ENCODE results near the gene HSPG2.
A peak's percentile ranks its signal among the peaks of the same experiment; 100 is the strongest.

Gene HSPG2

DNA sequence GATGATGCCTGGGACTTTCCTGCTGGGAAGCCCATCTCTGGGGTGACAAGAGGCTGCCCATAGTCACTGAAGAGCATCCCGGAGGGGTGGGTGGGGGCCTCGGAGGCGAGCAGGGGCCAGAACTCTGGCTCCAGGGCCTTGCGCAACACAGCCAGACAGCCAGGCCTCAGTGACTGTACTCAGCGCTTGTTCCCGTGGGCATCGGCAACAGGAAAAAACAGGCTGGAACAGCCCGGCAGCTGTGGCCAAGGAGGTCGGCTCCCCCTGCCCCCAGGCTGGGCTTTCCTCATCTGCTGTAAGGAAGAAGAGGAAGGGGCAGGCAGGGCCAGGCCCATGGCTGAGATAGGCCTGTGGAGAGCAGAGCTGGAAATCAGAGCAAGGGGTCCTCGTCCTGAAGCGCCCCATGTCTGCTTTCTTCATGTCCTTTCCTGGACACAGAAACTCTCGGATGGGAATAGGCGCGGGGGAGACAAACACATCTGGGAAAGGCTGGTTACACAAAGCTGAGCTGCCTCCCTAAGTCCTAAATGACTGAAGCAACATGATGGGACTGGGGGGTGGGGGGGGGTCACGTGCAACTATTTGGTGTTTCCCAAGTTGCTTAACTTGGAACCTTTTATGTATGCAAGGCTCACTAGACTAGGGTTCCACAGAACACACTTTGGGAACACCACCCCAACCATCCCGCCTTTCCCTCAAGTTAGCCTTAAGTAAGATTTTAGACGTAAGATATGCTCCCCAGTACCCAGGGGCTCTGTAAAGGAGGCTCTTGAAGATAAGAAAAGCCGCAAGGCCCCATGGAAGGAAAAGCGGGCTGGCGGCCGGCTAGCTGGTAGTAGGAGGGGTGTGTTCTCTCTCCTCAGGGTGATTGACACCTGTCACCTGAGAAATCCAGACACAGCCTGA lies 30.7 kb downstream of the HSPG2 start:
- DNase-seq, result peak; percentile 89 to 90
- no peak for TF ChIP-seq GATA1 (IDR thresholded peaks at IDR 0.05; ENCODE audit: low read depth, low read length)
- no peak for TF ChIP-seq POLR2A (IDR thresholded peaks at IDR 0.05; ENCODE audit: low read length)

DNA sequence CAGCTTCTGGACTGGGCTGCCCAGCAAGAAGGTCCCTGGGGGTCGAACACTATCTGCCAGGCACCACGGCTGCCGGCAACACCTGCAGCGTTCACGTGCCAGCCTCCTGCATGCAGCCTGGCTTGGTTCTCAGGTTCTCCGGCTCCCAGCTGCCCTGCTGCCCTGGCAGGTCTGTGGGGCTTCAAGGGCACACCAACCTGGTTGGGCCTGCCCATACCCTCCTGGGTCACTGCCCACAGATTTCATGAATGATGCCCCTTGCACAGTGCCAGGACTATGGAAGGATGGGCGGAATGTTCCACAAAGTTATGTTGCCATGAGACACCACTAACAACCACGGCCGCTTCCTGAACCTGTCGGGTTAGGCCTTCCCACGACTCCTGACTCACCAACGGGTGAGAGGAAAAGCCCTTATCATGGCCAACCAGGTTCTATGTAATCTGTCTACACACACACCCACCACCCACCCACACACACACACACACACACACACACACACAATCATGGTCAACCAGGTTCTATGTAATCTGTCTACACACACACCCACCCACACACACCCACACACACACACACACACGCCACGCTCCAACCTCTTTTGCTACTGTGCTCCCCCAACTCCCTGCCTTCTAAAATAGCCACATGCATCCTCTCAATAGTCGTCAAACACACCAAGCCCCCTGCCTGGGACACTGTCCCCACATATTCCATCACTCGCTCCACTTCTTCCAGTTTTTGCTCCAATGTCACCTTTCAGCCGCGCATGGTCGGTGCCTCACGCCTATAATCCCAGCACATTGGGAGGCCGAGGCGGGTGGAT lies 32.2 kb downstream of the HSPG2 start:
- DNase-seq, result peak; percentile 96 to 99
- peak; percentile 41 for TF ChIP-seq POLR2A (IDR thresholded peaks at IDR 0.05; ENCODE audit: low read length)
- peak; percentile 76 for TF ChIP-seq GATA1 (IDR thresholded peaks at IDR 0.05; ENCODE audit: low read depth, low read length)

DNA sequence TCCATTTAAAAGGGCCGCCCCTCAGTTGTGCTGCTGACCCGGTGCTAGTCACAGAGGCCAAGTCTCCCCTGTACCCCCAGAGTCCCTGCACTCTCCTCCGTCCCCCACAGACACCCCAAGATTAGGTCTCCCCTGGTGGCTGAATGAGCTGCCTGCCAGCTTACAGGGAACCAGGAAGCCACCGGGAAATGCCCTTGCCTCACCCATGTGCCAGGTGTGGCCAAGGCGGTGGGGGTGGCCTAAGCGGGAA lies 32.7 kb downstream of the HSPG2 start:
- TF ChIP-seq POLR2A (IDR thresholded peaks at IDR 0.05; ENCODE audit: low read length), result no peak
- no peak for TF ChIP-seq GATA1 (IDR thresholded peaks at IDR 0.05; ENCODE audit: low read depth, low read length)

DNA sequence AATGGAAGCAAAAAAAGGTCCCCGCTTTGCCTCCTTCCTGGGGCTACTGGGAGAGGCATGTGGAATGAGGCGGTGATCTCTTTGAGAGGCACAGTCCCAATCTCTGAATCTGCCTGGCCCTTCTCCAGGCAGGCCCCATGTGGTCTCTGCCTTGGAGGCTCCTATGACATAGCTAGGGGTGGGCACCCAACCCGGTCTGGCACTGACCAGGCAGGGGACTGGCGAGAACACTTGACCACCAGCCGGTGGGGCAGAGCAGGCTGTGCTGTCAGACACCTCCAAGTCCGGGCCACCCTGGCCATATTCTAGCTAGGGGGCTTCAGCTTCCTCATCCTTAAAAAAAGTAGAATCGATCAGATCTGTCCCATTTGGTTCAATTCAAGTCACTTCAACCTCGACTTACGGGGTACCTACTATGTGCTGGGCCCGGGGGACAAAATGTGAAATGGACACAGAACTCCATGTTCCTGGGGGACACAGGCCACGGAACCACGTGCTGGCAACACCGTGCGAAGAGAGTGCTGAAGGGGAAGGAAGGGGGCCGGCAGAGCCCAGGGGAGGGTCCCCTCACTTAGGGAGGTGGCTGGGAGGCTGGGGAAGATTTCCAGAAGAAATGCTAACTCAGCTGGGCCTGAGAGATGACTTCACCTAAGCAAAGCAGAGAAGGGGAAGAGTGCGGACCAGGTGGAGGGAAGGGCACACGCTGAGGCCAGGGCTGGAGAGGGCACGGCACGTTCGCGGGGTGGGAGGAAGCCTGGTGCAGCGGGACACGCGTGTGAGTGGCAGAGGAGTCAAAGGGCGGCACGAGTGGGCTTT lies 33.3 kb downstream of the HSPG2 start:
- peak in 1 of 2 experiments; percentile 73 for DNase-seq
- TF ChIP-seq GATA1 (IDR thresholded peaks at IDR 0.05; ENCODE audit: low read depth, low read length) (no peak), POLR2A (IDR thresholded peaks at IDR 0.05; ENCODE audit: low read length) (no peak)

More for the DNA sequence above, 32.7 kb downstream of the HSPG2 start:
- DNase-seq, result no peak

DNA sequence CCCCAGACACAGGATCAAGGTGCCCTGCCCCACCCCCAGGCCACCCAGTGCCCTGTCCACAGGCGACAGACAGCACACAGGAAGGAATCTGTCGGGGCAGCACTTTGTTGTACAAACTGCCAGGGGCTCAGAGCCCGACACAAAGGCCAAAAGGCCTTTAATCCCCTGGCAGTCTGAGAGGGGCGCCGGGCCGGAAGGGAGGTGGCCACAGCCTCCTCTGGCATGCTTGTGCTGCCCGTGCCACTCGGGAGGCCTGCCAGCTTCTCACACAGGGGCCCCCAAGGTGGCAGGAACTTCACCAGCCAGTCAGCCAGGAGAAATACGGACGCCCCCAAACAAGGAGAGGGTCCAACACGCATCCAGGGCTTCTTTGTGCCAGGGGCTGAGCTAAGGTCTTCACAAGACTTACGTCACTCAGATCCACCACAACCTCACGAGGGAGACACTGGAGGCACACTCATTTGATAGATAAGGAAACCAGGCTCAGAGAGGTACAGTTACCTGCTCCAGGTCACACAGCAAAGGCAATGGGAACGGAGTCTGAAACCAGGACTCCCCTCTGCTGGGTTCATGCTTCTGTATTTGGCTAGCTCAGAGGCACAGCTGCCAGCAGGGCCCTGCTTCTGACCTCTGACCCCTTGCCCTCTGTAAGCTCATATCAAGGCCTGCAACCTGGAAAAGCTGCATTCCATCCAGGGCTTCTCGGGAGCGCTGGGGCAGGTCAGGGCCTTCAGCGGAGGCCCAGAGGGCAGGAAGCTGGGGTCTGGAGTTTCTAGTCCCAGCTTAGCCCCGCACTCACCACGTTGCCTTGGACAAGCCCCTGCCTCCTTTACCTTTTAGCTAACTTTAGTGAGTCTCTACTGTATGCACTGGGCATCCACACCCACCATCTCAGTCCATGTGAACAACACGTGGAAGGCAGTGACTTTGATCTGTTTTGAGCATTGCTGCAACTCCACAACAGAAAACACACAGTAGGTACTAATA lies 34.8 kb downstream of the HSPG2 start:
- peak in 1 of 2 experiments; percentile 20 for DNase-seq
- TF ChIP-seq GATA1 (IDR thresholded peaks at IDR 0.05; ENCODE audit: low read depth, low read length), result no peak
- TF ChIP-seq POLR2A (IDR thresholded peaks at IDR 0.05; ENCODE audit: low read length), result no peak

DNA sequence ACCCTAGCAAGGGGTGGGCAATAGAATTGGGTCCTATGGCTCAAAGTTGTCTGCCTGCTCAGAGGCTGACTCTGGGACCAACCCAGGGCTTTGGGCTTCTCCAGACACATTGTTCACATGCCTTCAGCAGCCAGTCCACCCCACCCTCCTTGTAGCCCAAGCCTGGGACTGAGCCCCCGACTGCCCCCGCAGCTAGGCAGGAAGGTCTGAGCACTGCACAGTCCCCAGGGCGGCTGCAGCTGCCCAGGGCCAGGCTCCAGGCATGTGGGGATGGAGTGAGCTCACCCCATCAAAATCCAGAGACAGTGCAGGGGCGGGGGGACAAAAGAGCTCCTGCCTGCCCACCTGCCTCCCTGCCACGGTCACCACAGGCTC lies 35.6 kb downstream of the HSPG2 start:
- no peak for DNase-seq
- no peak for TF ChIP-seq POLR2A (IDR thresholded peaks at IDR 0.05; ENCODE audit: low read length)
- no peak for TF ChIP-seq GATA1 (IDR thresholded peaks at IDR 0.05; ENCODE audit: low read depth, low read length)

DNA sequence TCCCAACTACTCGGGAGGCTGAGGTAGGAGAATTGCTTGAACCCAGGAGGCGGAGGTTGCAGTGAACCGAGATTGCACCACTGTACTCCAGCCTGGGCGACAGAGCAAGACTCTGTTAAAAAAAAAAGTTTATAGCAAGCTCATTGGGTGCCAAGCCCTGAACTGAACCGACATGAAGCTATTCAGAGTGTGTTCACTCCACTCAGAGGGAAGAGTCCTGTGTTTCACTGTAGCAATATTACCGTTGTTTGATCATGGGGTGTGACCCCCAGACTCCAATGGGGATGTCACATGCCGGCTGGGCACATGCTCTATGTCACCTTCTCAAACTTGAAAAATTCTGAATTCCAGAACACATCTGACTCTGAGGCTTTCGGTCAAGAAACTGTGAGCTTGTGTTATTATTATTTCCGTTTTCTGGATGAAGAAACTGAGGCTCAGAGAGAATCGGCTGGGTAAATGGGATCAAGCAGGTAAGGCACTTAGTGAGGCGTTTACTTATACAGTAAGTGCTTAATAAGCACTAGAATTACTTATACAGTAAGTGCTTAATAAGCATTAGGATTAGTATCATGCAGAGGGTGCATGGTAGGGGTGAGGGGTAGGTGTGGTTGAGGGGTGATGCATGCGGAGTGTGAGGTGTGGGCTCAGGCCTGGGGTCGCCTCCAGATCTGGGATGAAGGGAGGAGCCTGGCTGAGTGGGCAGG lies 36.2 kb downstream of the HSPG2 start:
- DNase-seq, result no peak
- TF ChIP-seq POLR2A (IDR thresholded peaks at IDR 0.05; ENCODE audit: low read length), result no peak
- no peak for TF ChIP-seq GATA1 (IDR thresholded peaks at IDR 0.05; ENCODE audit: low read depth, low read length)

DNA sequence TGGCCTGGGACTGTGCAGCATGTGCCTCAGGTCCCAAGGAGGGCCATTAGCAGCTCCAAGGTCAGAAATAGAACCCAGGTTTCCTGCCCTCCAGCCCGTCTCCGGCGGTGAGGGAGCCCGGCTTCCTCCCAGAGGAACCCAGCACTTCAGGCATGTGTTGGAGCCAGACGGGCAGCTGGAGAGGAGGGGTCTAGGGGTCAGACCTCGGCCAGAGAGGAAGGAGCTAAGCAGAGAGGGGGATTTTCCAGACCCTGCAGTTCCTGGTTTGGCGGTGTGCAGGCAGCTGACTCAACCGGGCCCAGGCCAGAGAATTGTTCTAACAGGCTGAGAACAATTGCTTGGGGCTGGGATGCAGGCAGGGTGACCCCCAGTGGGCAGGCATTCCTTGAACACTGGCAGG lies 37.1 kb downstream of the HSPG2 start:
- no peak for DNase-seq
- no peak for TF ChIP-seq GATA1 (IDR thresholded peaks at IDR 0.05; ENCODE audit: low read depth, low read length)
- no peak for TF ChIP-seq POLR2A (IDR thresholded peaks at IDR 0.05; ENCODE audit: low read length)

DNA sequence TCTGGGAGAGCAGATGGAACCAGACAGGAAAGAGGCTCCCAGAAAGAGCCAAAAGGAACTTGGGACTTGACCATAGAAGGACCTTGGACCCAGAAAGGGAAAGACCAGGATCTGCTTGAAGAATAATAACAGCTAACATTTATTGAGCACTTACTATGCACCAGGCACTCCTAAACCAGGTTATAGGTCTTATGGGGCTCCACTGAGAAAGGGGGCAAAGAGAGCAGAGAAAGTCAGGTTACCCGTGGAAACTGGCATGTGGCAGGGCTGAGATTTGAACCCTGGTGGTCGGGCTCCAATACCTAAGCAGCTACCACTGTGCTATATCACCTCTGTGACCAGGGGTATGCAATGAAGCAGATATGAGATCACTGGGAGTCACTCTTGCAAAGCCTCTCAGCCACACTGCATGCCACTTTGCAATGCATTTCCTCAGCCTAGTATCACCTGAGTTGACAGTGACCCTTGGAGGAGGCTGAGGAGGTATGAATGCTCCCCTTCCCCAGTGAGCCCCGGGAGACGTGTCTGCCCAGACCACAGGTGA lies 37.8 kb downstream of the HSPG2 start:
- TF ChIP-seq GATA1 (IDR thresholded peaks at IDR 0.05; ENCODE audit: low read depth, low read length) (no peak), POLR2A (IDR thresholded peaks at IDR 0.05; ENCODE audit: low read length) (no peak)

DNA sequence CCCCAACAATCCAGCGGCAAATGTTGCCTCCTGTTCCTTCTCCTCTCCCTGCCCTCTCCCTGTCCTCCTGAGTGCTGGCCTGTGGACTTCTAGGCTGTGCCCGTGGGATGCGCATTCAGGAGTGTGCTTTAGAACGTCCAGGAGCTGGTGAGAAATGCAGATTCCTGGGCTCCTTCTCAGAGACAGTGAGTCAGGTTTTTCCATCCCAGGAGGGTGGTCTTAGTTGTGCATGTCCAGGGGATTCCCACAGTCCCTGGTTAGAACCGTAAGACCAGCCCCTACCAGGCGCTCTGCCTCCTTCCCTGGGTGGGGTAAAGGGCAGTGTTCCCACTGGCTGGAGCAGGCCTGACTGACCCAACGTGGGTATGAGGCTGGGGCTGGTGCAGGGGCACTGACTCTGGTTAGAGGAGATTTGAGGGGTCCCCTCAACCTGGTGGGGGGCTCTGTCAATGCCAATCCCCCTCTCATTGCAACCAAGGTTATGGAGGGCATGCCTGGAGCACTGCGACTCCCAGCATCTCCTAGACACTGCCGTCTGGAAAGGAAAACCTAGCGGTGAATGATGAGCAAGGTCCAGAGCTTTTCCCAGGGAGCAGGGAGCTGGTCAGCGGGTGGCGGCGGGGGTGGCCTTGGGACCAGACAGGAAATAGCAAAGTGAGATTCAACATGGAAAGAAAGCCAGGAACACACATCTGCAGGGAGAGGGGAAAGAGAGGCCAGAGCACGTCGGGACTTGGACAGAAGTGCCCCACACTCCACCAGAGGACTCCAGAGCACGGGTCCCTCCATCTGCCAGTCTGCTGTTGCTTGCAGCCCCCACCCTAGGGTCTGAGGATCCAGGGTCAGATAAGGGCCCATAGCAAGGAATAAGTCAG lies 38.5 kb downstream of the HSPG2 start:
- DNase-seq, result no peak
- TF ChIP-seq POLR2A (IDR thresholded peaks at IDR 0.05; ENCODE audit: low read length) (no peak), GATA1 (IDR thresholded peaks at IDR 0.05; ENCODE audit: low read depth, low read length) (no peak)

More for the DNA sequence above, 37.8 kb downstream of the HSPG2 start:
- peak in 1 of 2 experiments; percentile 29 for DNase-seq

DNA sequence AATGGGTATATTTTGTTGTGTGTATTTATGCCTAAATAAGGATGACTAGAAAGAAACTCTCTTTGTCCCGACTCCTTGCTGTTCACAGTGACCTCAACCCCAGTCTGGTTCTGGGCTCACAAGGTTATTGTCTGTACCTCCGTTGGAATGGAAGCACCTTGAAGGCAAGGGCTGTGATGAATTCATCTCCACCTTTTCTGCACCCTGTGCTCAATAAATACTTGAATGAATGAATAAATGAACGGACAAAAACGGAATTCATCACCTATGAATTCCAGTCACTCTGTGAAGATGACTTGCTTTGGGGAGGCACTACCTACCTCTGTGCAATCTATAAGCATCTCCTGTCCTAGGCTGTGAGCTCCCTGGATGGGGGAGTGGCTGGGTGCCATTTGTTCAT lies 39.3 kb downstream of the HSPG2 start:
- DNase-seq, result no peak
- TF ChIP-seq GATA1 (IDR thresholded peaks at IDR 0.05; ENCODE audit: low read depth, low read length) (no peak), POLR2A (IDR thresholded peaks at IDR 0.05; ENCODE audit: low read length) (no peak)
